IPS-15b (cell line): ENCODE data around the gene IFIT1B.
"Not testable (repeated sequence)": the region's sequence is repeated elsewhere in the genome, so short reads cannot be mapped to it uniquely, and the experiment has no call there.

Experiments
- H3K27me3 ChIP-seq: one replicate; pipeline ENCODE4 v1.6.1; 2013; ENCODE audit warnings: low read length; ENCODE audit not compliant: control insufficient read depth, insufficient read depth
- H3K36me3 ChIP-seq: one replicate; pipeline ENCODE4 v1.6.1; 2013; ENCODE audit warnings: low read length; ENCODE audit not compliant: control insufficient read depth, insufficient read depth
- H3K4me1 ChIP-seq: one replicate; pipeline ENCODE4 v1.6.1; 2013; ENCODE audit warnings: mild to moderate bottlenecking, low read length; ENCODE audit not compliant: control insufficient read depth, insufficient read depth
- H3K4me3 ChIP-seq: one replicate; pipeline ENCODE4 v1.5.1; 2013; ENCODE audit warnings: low read depth, low read length
- H3K9ac ChIP-seq: one replicate; pipeline ENCODE4 v1.6.1; 2013; ENCODE audit warnings: low read depth, mild to moderate bottlenecking, low read length
- H3K9me3 ChIP-seq: one replicate; pipeline ENCODE4 v1.6.1; 2013; ENCODE audit warnings: mild to moderate bottlenecking, low read length; ENCODE audit not compliant: control insufficient read depth, insufficient read depth

IFIT1B gene

GRCh38 chr10:89341649-89342048 is 36.2 kb upstream of the IFIT1B start:
- H3K9ac ChIP-seq: no peak overlapping the region
- no peaks in the 10 kb centered on the region for H3K27me3 ChIP-seq
- H3K4me3 ChIP-seq: no peak overlapping the region
- H3K4me1 ChIP-seq: peaks cover 13% of the 10 kb centered on the region
- no peaks in the 10 kb centered on the region for H3K36me3 ChIP-seq
- no peaks in the 10 kb centered on the region for H3K9me3 ChIP-seq

- Histone ChIP-seq H3K27me3 (no peaks in the 10 kb centered on the region), H3K9me3 (no peaks in the 10 kb centered on the region), H3K36me3 (no peaks in the 10 kb centered on the region), H3K4me3 (no peak overlapping the region), H3K4me1 (peaks cover 19% of the 10 kb centered on the region), H3K9ac (no peak overlapping the region)
These were observed 35.5 kb upstream of the IFIT1B start for GRCh38 chr10:89342206-89342958.

GRCh38 chr10:89343089-89343767 is 34.6 kb upstream of the IFIT1B start:
- no peak overlapping the region for H3K9ac ChIP-seq
- peaks cover 26% of the 10 kb centered on the region for H3K4me1 ChIP-seq
- H3K36me3 ChIP-seq: no peaks in the 10 kb centered on the region
- no peaks in the 10 kb centered on the region for H3K9me3 ChIP-seq
- H3K27me3 ChIP-seq: no peaks in the 10 kb centered on the region
- H3K4me3 ChIP-seq: no peak overlapping the region

- Histone ChIP-seq H3K9ac (no peak overlapping the region), H3K36me3 (no peaks in the 10 kb centered on the region), H3K27me3 (no peaks in the 10 kb centered on the region), H3K4me3 (no peak overlapping the region), H3K4me1 (peaks cover 34% of the 10 kb centered on the region), H3K9me3 (no peaks in the 10 kb centered on the region)
These were observed 33.7 kb upstream of the IFIT1B start for GRCh38 chr10:89344156-89344555.

GRCh38 chr10:89345367-89346000 is 32.4 kb upstream of the IFIT1B start:
- no peaks in the 10 kb centered on the region for H3K9me3 ChIP-seq
- no peak overlapping the region for H3K9ac ChIP-seq
- H3K4me1 ChIP-seq: peaks cover 37% of the 10 kb centered on the region
- H3K36me3 ChIP-seq: no peaks in the 10 kb centered on the region
- H3K27me3 ChIP-seq: no peaks in the 10 kb centered on the region
- no peak overlapping the region for H3K4me3 ChIP-seq

GRCh38 chr10:89346405-89347254 is 31.2 kb upstream of the IFIT1B start:
- no peak overlapping the region for H3K9ac ChIP-seq
- no peaks in the 10 kb centered on the region for H3K36me3 ChIP-seq
- H3K27me3 ChIP-seq: no peaks in the 10 kb centered on the region
- peaks cover 40% of the 10 kb centered on the region for H3K4me1 ChIP-seq
- no peak overlapping the region for H3K4me3 ChIP-seq
- H3K9me3 ChIP-seq: no peaks in the 10 kb centered on the region

GRCh38 chr10:89347701-89348457 is 30.0 kb upstream of the IFIT1B start:
- no peak overlapping the region for H3K4me3 ChIP-seq
- no peak overlapping the region for H3K9ac ChIP-seq
- no peaks in the 10 kb centered on the region for H3K36me3 ChIP-seq
- H3K27me3 ChIP-seq: no peaks in the 10 kb centered on the region
- H3K4me1 ChIP-seq: peaks cover 43% of the 10 kb centered on the region
- H3K9me3 ChIP-seq: no peaks in the 10 kb centered on the region

- no peaks in the 10 kb centered on the region for H3K27me3 ChIP-seq
- H3K9me3 ChIP-seq: no peaks in the 10 kb centered on the region
- H3K4me3 ChIP-seq: no peak overlapping the region
- no peaks in the 10 kb centered on the region for H3K36me3 ChIP-seq
- H3K9ac ChIP-seq: no peak overlapping the region
- peaks cover 43% of the 10 kb centered on the region for H3K4me1 ChIP-seq
These were observed 29.4 kb upstream of the IFIT1B start for GRCh38 chr10:89348481-89348880.

GRCh38 chr10:89348975-89349374 is 28.9 kb upstream of the IFIT1B start:
- H3K9me3 ChIP-seq: no peaks in the 10 kb centered on the region
- H3K4me1 ChIP-seq: peaks cover 43% of the 10 kb centered on the region
- no peak overlapping the region for H3K4me3 ChIP-seq
- no peak overlapping the region for H3K9ac ChIP-seq
- no peaks in the 10 kb centered on the region for H3K36me3 ChIP-seq
- no peaks in the 10 kb centered on the region for H3K27me3 ChIP-seq

GRCh38 chr10:89350631-89351315 is 27.1 kb upstream of the IFIT1B start:
- H3K9ac ChIP-seq, H3K27me3 ChIP-seq, H3K4me3 ChIP-seq, H3K36me3 ChIP-seq, H3K9me3 ChIP-seq: not testable (repeated sequence)
- peaks cover 43% of the 10 kb centered on the region for H3K4me1 ChIP-seq
